Urothelium cell line (cell line): Measurements from ENCODE around the gene SMAGP.
"Not testable (repeated sequence)": the region's sequence is repeated elsewhere in the genome, so short reads cannot be mapped to it uniquely, and the experiment has no call there.

Experiments used
- DNase-seq: peaks from one replicate; pipeline ENCODE4 v3.0.0; 2011; ENCODE audit warnings: low spot score, mixed read lengths
- FAIRE-seq: peaks from 2 replicates; lab custom pipeline; 2011; peaks lifted over from hg19 to GRCh38; lab: Jason Lieb, UNC

The SMAGP gene

GRCh38 chr12:51227112-51227511, 43.1 kb downstream of the SMAGP start:
- not testable (repeated sequence) for DNase-seq, FAIRE-seq

- FAIRE-seq: no peak
- DNase-seq: no peak
Observed at GRCh38 chr12:51225771-51226170, 44.4 kb downstream of the SMAGP start.

- DNase-seq (no peak), FAIRE-seq (no peak)
Observed at GRCh38 chr12:51225234-51225633, 45.0 kb downstream of the SMAGP start.

DNA sequence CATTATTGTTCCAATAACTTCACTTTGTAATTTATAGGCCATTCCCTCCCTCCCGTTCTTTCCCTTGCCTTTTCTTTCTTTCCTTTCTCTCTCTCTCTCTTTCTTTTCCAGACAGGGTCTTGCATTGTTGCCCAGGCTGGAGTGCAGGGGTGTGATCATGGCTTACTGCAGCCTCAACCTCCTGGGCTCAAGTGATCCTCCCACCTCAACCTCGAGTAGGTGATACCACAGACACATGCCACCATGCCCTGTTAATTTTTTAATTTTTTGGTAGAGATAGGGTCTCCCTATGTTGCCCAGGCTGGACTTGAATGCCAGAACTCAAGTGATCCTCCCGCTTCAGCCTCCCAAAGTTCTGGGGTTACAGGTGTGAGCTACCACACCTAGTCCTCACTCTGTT, 45.6 kb downstream of the SMAGP start:
- FAIRE-seq (no peak), DNase-seq (no peak)

- FAIRE-seq (no peak), DNase-seq (no peak)
Observed at GRCh38 chr12:51222461-51222860, 47.8 kb downstream of the SMAGP start.

DNA sequence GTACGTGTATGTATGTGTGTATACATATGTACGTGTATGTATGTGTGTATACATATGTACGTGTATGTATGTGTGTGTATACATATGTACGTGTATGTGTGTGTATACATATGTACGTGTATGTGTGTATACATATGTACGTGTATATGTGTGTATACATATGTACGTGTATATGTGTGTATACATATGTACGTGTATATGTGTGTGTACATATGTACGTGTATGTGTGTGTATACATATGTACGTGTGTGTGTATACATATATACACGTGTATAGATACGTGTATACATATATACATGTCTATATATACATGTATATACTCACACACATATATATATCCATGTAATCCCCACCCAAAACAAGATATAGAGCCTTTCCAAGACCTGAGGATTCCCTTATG, 50.4 kb downstream of the SMAGP start:
- peak; percentile 96 for FAIRE-seq
- not testable (repeated sequence) for DNase-seq

GRCh38 chr12:51219322-51219721, 50.9 kb downstream of the SMAGP start:
- DNase-seq (no peak), FAIRE-seq (no peak)

- DNase-seq: no peak
- no peak for FAIRE-seq
Observed at GRCh38 chr12:51218607-51219161, 51.5 kb downstream of the SMAGP start.

- FAIRE-seq (no peak), DNase-seq (peak; percentile 92)
Observed at GRCh38 chr12:51217968-51218606, 52.1 kb downstream of the SMAGP start, which contains the start of gene POU6F1. TSS of gene POU6F1 (minus strand) at chr12:51218062. CDS start at chr12:51206836, 11,226 bp downstream.

DNA sequence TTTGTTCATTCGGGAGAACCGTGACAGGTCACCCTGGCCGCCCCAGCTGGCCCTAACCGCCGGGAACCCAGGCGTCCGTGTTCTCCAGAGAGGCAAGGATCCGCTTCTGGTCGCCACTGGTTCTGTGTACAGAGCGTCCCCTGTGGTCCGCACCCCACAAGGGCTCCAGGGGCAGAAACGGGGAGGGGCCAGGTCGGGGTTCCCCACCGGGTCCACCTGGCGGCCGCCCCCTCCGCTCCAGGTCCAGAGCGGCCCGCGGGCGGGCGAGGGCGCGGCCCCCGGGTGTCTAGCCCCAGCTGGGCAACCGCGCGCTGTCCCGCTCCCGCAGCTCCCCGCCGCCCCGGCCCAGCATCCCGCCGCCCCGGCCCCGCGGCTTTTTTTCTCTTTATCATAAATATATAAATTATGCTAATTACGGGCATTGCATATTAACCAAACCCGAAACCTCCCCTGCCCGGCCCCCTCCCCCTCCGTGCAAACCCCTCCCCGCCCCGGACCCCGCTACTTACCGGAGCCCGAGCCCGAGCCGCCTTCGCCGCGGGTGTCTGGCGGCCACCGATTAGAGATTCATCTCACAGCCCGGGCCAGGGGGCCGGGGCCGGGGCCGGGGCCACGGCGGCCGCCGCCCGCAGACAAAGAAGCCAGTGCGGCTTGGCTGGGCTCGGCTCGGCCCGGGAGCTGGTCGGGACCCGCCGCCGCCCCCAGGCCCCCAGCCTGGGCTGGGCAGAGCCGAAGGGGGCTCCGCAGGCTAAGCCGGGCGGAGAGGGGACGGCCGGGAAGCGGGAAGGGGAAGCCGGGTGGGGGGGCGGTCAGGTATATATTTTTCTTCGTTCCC, 52.9 kb downstream of the SMAGP start:
- DNase-seq (peak; percentile 72), FAIRE-seq (no peak)

DNA sequence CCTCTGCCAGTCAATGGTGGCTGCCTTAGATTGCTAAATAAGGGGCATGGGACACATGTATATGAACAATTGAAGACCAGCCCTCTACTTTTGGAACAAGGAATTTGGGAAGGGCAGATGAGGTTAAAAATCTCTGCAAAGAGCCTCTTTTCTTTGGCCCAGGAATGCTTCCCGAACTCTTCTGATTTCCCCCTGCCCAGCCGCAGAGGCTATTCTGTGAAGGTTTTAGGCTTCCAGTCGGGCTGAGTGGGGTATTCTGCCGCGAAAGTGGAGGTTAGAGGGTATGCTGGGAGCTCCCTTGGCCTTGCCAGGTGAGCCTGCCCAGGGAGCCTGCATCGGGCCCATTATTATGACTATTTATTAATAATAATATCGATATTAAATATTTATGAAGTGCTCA, 53.6 kb downstream of the SMAGP start:
- no peak for FAIRE-seq
- DNase-seq: no peak

- FAIRE-seq (no peak), DNase-seq (no peak)
Observed at GRCh38 chr12:51214895-51215294, 55.3 kb downstream of the SMAGP start.

- FAIRE-seq: no peak
- no peak for DNase-seq
Observed at GRCh38 chr12:51210690-51211395, 59.4 kb downstream of the SMAGP start.

GRCh38 chr12:51209259-51209658, 61.0 kb downstream of the SMAGP start:
- DNase-seq (no peak), FAIRE-seq (no peak)

- no peak for FAIRE-seq
- no peak for DNase-seq
Observed at GRCh38 chr12:51208016-51208660, 62.1 kb downstream of the SMAGP start.

- DNase-seq (no peak), FAIRE-seq (peak; percentile 61)
Observed at GRCh38 chr12:51205350-51205749, 64.9 kb downstream of the SMAGP start.

DNA sequence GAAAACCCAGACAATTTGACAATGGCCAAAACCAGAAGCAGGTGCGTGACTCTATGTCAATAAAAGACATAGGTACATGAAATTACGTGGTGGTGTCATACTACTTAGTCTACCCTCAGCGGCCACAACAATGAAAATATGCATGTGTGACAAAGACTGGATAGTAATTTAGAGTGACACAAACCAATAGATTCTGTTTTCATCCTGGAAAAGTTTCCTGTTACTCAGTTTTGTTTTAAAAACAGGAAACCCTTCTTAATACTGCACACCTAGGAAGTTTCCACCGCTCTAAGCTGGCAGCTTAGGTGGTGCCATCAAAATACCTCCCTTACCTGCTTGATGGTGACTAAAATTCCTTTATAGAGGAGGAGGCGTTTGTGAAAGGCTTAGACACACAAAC, 67.5 kb downstream of the SMAGP start:
- FAIRE-seq (no peak), DNase-seq (no peak)

- DNase-seq (no peak), FAIRE-seq (no peak)
Observed at GRCh38 chr12:51200806-51201205, 69.4 kb downstream of the SMAGP start.

DNA sequence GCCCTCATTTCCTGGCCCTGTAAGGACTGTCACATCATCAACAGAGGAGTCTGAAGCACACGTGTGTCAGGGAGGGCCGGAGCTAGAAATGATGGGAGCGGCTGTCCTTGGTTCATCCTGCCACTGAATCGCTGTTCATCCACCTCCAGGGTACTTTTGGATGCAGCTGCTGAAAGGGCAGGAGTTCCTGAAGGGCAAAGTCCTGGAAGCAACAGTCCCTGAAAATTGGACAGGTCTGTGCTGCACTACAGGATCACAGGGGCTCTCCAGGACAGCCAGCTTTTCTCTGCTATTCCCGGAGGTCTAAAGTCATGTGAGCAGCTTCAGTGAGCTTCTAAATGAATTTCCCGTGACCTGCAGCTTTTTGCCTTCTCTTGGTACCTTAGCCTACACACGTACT, 70.1 kb downstream of the SMAGP start:
- DNase-seq (no peak), FAIRE-seq (no peak)

GRCh38 chr12:51199366-51199945, 70.8 kb downstream of the SMAGP start:
- no peak for DNase-seq
- no peak for FAIRE-seq
